Fibroblast of lung (primary cell): ENCODE measurements around the gene TMTC3.

Experiments used
- EZH2 ChIP-seq: IDR thresholded peaks from 2 replicates; pipeline ENCODE4 v1.5.1; 2012; ENCODE audit warnings: low read length, control low read depth, mild to moderate bottlenecking; ENCODE audit errors: missing control alignments
- TF ChIP-seq, protein P1 (sequence below), 2 donors: IDR thresholded peaks in 1 of 2; conservative IDR thresholded peaks in 1 of 2; 1 replicate in 1 of 2; 2 replicates in 1 of 2; pipeline ENCODE4 v1.5.1; 2011 to 2012; ENCODE audit warnings: low read length in 2 of 2, control low read depth in 1 of 2, inconsistent platforms in 1 of 2, low read depth in 1 of 2, mild to moderate bottlenecking in 1 of 2

DNA sequence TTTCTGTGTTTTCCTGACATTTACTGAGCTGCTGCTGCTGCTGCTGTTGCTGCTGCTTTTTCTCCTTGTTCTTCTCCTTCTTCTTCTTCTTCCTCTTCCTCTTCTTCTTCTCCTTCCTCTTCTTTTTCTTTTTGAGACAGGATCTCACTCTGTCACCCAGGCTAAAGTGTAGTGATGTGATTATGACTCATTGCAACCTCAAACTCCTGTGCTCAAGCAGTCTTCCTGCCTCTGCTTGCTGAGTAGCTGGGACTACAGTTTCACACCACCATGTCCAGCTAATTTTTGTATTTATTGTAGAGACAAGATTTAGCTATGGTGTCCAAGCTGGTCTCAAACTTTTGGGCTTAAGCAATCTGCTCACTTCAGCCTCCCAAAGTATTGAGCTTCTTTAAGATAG is 95.8 kb downstream of the TMTC3 start:
- TF ChIP-seq, protein P1, sequence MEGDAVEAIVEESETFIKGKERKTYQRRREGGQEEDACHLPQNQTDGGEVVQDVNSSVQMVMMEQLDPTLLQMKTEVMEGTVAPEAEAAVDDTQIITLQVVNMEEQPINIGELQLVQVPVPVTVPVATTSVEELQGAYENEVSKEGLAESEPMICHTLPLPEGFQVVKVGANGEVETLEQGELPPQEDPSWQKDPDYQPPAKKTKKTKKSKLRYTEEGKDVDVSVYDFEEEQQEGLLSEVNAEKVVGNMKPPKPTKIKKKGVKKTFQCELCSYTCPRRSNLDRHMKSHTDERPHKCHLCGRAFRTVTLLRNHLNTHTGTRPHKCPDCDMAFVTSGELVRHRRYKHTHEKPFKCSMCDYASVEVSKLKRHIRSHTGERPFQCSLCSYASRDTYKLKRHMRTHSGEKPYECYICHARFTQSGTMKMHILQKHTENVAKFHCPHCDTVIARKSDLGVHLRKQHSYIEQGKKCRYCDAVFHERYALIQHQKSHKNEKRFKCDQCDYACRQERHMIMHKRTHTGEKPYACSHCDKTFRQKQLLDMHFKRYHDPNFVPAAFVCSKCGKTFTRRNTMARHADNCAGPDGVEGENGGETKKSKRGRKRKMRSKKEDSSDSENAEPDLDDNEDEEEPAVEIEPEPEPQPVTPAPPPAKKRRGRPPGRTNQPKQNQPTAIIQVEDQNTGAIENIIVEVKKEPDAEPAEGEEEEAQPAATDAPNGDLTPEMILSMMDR (conservative IDR thresholded peaks at IDR 0.05 in 1 of 2, IDR thresholded peaks at IDR 0.05 in 1 of 2; ENCODE audit: low read depth in 1 of 2, low read length in 2 of 2) = no peak
- no peak for TF ChIP-seq EZH2
